Endometrial microvascular endothelial cells (primary cell): Measurements from ENCODE around the gene LRRC10B. TPM values are rescaled to one million over a fixed set of nuclear protein-coding genes. Genes with fewer than 3 reads are reported as not detected.
"Not testable (repeated sequence)": the region's sequence is repeated elsewhere in the genome, so short reads cannot be mapped to it uniquely, and the experiment has no call there.

Experiments used
- in situ Hi-C: cut with HindIII; loops from 2 replicates; pipeline ENCODE4 v1.10.0; 2017; ENCODE audit warnings: low sequenced_read_pairs, low pct_unique_long_range_greater_than_20kb; ENCODE audit errors: inconsistent ontology term
- total RNA-seq: library from RNA; depleted of rRNA; stranded (reverse); fragments of >200 nt; gene quantifications from one replicate; pipeline ENCODE4 v1.2.3, GENCODE V29; 2015; ENCODE audit errors: inconsistent ontology term

Gene LRRC10B
- not detected for total RNA-seq

GRCh38 chr11:61507962-61508861 lies at the start of gene LRRC10B:
Gene LRRC10B (plus strand): TSS chr11:61508749. CDS start chr11:61508999, 250 bp downstream.
- in situ Hi-C loops, result no loop called here

DNA sequence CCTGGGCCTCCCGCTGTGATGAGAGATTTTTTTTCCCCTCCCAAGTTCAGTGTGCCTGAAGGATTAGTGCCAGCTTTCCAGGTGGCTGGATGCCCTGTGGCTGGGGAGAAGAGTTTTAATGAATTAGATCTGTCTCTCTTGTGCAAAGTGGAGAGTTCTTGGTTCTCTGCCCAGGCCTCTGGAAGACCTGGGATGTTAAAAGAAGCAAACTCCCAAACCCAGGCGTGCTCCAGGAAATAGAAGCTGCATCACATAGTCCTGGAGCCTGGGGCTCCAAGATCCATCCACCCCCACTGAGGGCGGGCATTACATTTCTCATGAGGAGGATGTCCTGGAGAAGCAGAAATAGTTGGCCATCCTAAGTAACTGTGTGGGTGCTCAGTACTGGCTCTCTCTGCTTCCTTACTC lies 48.1 kb upstream of the LRRC10B start:
- in situ Hi-C loops, result no loop called here

DNA sequence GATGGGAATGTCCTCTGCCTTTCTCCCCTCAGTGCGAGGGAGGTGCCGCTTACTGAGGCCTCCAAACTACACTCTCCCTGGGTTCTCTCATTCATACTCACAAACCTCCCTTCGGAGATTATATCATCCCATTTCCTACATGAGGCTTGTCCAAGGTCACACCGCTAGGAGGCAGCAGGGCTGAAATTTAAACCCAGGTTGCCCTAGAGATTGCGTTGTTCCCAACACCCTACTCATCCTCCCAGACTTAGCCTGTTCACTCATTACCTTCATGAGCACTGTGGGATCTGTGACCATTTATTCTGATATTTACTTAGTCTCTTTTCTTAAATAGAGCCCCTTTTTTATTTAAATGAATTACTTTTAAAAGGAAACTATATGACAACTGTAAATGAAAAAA lies 47.6 kb upstream of the LRRC10B start:
- in situ Hi-C loops, result no loop called here

DNA sequence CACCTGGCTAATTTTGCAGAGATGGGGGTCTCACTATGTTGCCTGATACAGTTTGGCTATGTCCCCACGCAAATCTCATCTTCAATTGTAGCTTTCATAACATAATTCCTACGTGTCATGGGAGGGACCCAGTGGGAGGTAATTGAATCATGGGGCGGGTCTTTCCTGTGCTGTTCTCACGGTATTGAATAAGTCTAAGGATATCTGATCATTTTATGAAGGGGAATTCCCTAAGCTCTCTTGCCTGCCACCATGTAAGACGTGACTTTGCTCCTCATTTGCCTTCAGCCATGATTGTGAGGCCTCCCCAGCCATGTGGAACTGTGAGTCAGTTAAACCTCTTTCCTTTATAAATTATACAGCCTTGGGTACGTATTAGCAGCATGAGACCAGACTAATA lies 40.9 kb upstream of the LRRC10B start:
- in situ Hi-C loops, result not testable (repeated sequence)

DNA sequence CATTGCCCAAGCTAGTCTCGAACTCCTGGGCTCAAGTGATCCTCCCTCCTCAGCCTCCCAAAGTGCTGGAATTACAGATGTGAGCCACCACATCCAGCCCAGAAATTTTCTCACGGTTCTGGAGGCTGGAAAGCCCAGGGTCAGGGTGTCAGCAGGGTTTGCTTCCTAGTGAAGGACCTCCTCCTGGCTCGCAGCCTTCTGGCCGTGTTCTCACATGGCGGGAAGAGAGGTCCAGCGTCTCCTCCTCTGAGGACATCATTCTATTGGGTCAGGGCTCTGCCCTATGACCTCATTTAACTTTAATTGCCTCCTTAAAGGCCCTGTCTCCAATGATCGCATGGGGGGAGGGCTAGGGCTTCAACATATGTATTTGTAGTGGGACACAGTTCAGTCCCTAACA lies 40.5 kb upstream of the LRRC10B start:
- in situ Hi-C loops, result no loop called here

- in situ Hi-C loops, result no loop called here
These were observed 36.3 kb upstream of the LRRC10B start for GRCh38 chr11:61472282-61472681.

DNA sequence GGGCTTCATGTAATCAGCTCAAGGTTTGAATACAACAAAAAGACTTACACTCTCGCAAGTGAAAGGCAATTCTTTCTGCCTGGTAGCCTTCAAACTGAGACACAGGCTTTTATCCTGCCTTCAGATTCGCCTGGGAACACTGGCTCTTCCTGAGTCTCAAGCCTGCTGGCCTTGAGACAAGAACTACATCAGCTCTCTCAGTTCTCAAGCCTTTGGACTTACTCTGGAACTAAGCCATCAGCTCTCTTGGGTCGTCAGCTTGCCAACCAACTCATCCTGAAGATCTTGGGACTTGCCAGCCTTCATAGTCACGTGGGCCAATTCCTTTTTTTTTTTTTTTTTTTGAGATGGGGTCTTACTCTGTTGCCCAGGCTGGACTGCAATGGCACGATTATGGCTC lies 35.7 kb upstream of the LRRC10B start:
- in situ Hi-C loops, result no loop called here

DNA sequence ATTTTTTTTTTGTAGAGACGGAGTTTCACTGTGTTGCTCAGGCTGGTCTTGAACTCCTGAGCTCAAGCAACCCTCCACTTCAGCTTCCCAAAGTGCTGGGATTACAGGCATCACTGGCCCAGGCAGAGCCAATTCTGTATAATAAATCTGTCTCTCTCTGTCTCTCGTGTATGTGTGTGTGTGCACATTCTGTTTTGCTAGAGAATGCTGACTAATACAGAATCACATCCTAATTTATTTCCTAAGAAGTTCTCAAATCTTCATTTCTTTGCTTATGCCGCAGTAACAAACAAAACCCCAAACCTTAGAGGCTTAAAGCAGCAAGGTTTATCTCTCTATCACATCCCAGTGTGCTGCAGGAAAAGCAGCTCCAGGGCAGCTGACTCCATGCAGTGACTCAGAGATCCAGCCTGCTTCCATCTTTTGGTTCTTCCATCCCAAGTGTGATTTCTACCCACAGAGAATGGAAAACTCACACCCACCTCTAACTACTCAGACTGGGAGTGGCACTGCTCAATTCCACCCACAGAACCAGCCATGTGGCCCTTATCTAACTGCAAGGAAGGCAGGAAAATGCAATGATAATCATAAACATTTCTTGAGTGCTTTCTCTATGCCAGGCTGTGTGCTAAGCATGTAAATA lies 35.1 kb upstream of the LRRC10B start:
- in situ Hi-C loops, result no loop called here

DNA sequence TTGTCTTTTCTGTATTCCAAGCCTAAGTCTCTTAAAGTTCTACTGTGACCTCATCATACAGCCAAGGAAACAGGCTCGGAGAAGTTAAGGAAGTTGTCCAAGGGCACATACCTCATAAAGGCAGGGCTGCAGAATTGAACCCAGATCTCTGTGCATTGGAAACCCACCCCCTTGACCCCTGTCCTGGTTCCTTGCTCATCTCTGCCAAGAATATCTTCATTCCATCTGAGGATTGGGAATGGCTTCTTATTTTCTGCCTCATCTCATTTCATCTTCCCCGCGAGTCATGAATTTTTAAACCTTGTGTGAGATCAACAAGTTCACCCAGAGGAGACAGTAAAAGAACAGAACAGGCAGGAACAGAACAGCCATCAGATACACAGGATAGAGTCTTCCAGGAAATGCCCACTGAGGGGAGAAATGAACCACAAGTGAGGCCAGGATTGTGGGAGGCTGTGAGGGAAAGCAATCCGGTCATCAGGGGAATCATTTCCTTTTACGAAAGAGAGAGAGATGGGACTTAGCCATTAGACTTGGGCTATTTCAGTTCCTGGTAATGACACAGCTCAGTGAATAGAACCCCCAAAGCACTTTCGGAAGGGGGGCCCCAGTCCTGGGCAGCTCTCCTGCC lies 34.4 kb upstream of the LRRC10B start:
- in situ Hi-C loops, result no loop called here

- in situ Hi-C loops, result no loop called here
These were observed 33.1 kb upstream of the LRRC10B start for GRCh38 chr11:61475433-61475832.

DNA sequence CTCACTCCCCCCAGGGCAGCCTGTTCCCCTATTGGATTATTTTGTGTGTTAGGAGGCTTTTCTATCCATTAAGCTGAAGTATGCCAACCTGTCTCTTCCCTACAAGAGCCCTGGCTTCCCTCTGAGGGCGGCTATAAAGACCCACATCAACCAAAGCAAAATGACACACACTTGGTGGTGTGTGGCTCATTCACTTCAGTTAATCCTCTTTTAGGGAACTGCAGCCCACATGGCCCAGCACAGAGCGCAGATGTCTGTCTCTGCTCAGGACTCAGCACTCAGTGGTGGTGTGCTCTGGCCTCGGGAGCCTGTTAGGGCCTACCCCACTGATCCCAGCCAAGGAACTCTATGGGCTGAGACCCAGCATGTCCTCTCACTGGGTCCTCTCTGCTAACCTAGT lies 32.2 kb upstream of the LRRC10B start:
- in situ Hi-C loops, result no loop called here

GRCh38 chr11:61477126-61477525 lies 31.4 kb upstream of the LRRC10B start:
- in situ Hi-C loops, result no loop called here

GRCh38 chr11:61477727-61478148 lies 30.8 kb upstream of the LRRC10B start:
- in situ Hi-C loops, result no loop called here

DNA sequence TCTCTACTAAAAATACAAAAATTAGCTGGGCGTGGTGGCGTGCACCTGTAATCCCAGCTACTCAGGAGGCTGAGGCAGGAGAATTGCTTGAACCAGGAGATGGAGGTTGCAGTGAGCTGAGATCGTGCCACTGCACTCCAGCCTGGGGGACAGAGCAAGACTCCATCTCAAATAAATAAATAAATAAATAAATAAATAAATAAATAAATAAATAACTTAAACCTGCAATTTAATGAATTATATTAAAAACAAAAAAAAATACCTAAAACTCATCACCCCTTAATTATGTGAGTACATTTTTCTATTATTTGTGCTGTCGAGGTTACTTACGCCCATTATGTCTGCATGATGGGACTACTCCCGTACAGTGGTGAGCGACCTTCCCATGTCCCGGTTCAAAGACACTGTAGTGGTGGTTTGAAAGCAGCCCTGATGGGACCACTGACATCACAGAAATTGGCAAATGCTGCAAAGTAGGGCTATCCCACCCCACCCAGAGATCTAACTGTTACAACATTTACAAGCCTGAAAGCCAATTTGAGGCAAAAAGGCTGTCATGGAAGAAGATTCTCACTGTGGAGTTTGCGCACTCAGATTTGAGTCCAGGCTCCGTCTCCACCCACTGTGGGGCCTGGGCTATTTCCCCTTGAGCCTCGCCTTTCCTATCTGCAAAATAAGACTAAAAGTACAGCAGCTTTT lies 29.0 kb upstream of the LRRC10B start:
- in situ Hi-C loops, result not testable (repeated sequence)

DNA sequence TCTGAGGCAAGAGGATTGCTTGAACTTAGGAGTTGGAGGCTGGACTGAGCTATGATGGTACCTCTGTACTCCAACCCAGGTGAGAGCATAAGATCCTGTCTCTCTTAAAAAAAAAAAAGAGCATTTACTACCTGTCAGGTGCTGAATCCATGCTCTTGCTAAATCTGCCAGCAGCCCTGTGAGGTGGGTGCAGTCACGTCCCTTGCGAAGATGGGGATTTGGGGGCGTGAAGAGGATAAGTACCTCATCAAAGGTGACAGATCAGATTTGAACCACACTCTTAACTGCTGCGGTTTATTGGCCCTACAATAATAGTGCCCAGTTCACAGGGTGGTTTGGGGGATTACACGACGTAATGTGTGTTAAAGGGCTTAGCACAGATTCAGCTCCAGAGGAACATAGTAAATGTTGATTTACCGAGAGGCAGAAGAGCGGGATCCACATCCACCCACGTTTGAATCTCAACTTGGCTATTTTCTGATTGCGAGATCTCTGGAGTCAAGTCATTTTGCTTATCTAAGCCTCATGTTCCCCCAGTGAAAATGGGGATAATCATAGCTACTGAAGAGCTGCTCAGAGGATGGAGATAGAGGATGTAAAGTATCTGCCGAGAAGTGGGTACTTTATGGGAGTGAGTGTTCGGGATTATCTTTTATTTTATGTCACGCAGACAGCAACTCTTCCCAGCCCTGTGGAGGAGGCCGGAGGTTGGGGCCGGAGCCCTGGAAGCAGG lies 28.1 kb upstream of the LRRC10B start:
- in situ Hi-C loops, result no loop called here

- in situ Hi-C loops, result no loop called here
These were observed 27.6 kb upstream of the LRRC10B start for GRCh38 chr11:61480994-61481335.

GRCh38 chr11:61481806-61482205 lies 26.7 kb upstream of the LRRC10B start:
- in situ Hi-C loops, result no loop called here

DNA sequence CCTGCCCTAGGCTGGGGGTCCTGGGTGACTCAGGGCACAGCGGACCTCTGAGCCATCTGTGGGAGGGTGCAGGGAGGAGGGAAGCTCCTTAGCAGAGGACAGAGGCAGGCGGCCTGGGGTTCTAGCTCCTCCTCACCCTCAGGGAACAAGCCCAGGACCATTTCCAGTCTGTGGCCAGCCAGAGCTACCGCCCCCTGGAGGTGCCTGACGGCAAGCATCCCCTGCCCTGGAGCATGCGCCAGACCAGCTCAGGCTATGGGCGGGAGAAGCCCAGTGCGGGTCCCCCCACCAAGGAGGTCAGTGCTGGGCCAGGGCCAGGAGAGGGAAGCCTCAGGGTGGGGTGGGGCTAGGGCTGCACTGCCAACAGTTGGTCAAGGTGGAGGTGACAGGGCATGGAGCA lies 26.0 kb upstream of the LRRC10B start:
- in situ Hi-C loops, result no loop called here

DNA sequence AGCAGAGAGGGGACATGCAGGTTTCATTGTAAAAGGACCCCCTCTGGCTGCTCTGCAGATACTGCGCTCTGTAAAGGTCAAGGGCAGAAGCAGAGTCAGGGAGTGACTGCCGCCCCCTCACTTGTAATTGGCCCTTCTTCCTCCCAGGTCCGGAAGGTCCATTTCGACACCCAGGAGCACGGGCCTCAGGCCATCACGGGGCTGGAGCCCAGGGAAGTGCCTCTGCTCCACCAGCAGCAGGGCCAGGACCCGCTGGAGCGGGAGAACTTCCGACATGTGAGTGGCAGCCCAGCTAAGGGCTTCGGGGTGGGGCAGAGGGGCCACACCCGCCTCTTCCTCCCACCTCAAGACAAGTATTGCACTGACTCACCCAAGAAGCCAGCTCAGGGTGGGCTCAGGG lies 24.0 kb upstream of the LRRC10B start:
- in situ Hi-C loops, result no loop called here
